Panc1 (cell line): ENCODE data around the gene ST3GAL6. TPM values are rescaled to one million over a fixed set of nuclear protein-coding genes. Genes with fewer than 3 reads are reported as not detected.
A peak's percentile ranks its signal among the peaks of the same experiment; 100 is the strongest.

Experiments used
- ATAC-seq: fragments of 200-7000 bp; cut with Tn5 transposase; 2 replicates; pipeline ENCODE4 v1.9.1; 2020; ENCODE audit warnings: mild to moderate bottlenecking, moderate library complexity
- BruUV-seq: library from RNA; stranded (reverse); fragments of 400-500 nt; replicated peaks from 2 replicates; lab custom pipeline; 2021; lab: Mats Ljungman, UMichigan
- CTCF ChIA-PET: fragments of 300-600 bp; sonication (Branson Sonifier 250); formaldehyde crosslinking; loops from one replicate; lab custom pipeline; 2022; ENCODE audit warnings: antibody characterized with exemption; lab: Charles Lee
- POLR2A ChIA-PET: fragments of 300-600 bp; sonication (Branson Sonifier 250); formaldehyde crosslinking; loops from one replicate; lab custom pipeline; 2022; ENCODE audit warnings: antibody characterized with exemption; lab: Charles Lee
- DNase-seq: peaks from one replicate; pipeline ENCODE4 v3.0.0-alpha.2; 2010; ENCODE audit warnings: low read depth, low spot score
- H3K27ac ChIP-seq: 2 replicates; pipeline ENCODE4 v1.5.1; 2011; ENCODE audit warnings: mild to moderate bottlenecking, low read length, inconsistent platforms
- H3K27me3 ChIP-seq: fragments of 200-500 bp; sonication (Bioruptor generic); 2 replicates; pipeline ENCODE4 v1.6.0; 2014; ENCODE audit warnings: low read length, inconsistent platforms; ENCODE audit not compliant: control insufficient read depth, insufficient read depth
- H3K36me3 ChIP-seq: fragments of 200-500 bp; sonication (Bioruptor generic); 2 replicates; pipeline ENCODE4 v1.5.1; 2014; ENCODE audit warnings: inconsistent platforms, mild to moderate bottlenecking, low read length, moderate library complexity; ENCODE audit not compliant: control insufficient read depth, insufficient read depth
- H3K4me1 ChIP-seq: 2 replicates; pipeline ENCODE4 v1.5.1; 2011; ENCODE audit warnings: inconsistent platforms, mild to moderate bottlenecking, low read length, moderate library complexity; ENCODE audit not compliant: control insufficient read depth, insufficient read depth
- H3K4me3 ChIP-seq, 2 experiments: 2 replicates each; pipeline ENCODE4 v1.5.1; 2011 to 2012; ENCODE audit warnings: low read depth in 2 of 2, low read length in 2 of 2, mild to moderate bottlenecking in 2 of 2, inconsistent platforms in 1 of 2, moderate library complexity in 1 of 2
- H3K9me3 ChIP-seq: fragments of 200-500 bp; sonication (Bioruptor generic); 2 replicates; pipeline ENCODE4 v1.5.1; 2014; ENCODE audit warnings: low read depth, mild to moderate bottlenecking, inconsistent platforms, low read length, moderate library complexity; ENCODE audit not compliant: control insufficient read depth, insufficient read depth
- POLR2AphosphoS5 ChIP-seq: IDR thresholded peaks from 2 replicates; pipeline ENCODE4 v1.6.1; 2012; ENCODE audit warnings: mild to moderate bottlenecking, low read depth, low read length, moderate library complexity
- SIN3A ChIP-seq: IDR thresholded peaks from 2 replicates; pipeline ENCODE4 v1.6.1; 2012; ENCODE audit warnings: low read depth, mild to moderate bottlenecking, low read length, moderate library complexity, borderline replicate concordance; ENCODE audit not compliant: insufficient read depth
- TCF7L2 ChIP-seq: IDR thresholded peaks from 2 replicates; pipeline ENCODE4 v1.6.1; 2011; ENCODE audit warnings: mild to moderate bottlenecking, low read depth, low read length, inconsistent platforms
- in situ Hi-C: cut with HindIII; loops from 2 replicates; pipeline ENCODE4 v1.10.0; 2016; ENCODE audit warnings: low sequenced_read_pairs, low pct_unique_long_range_greater_than_20kb
- intact Hi-C: fragments of 100-400 bp; cut with micrococcal nuclease; formaldehyde crosslinking; loops from one replicate; pipeline ENCODE4 v1.10.0; 2022; ENCODE audit not compliant: unreplicated experiment
- total RNA-seq: library from RNA; stranded (reverse); gene quantifications from one replicate; pipeline ENCODE4 v1.2.1, GENCODE V29; 2021; ENCODE audit not compliant: unreplicated experiment
- TF ChIP-seq, protein P1 (sequence below), 2 experiments: IDR thresholded peaks; 2 replicates each; pipeline ENCODE4 v1.6.1; 2011 to 2012; ENCODE audit warnings: low read depth in 2 of 2, control low read depth in 1 of 2, low read length in 1 of 2, mild to moderate bottlenecking in 1 of 2, moderate library complexity in 1 of 2; ENCODE audit not compliant: insufficient read depth in 1 of 2
- TF ChIP-seq, protein P2 (sequence below): fragments of 450-650 bp; IDR thresholded peaks from 2 replicates; pipeline ENCODE4 v1.5.1; 2017; ENCODE audit warnings: mild to moderate bottlenecking

Gene ST3GAL6
- total RNA-seq, 1 experiment from 2014 or later = 0.15 TPM

DNA sequence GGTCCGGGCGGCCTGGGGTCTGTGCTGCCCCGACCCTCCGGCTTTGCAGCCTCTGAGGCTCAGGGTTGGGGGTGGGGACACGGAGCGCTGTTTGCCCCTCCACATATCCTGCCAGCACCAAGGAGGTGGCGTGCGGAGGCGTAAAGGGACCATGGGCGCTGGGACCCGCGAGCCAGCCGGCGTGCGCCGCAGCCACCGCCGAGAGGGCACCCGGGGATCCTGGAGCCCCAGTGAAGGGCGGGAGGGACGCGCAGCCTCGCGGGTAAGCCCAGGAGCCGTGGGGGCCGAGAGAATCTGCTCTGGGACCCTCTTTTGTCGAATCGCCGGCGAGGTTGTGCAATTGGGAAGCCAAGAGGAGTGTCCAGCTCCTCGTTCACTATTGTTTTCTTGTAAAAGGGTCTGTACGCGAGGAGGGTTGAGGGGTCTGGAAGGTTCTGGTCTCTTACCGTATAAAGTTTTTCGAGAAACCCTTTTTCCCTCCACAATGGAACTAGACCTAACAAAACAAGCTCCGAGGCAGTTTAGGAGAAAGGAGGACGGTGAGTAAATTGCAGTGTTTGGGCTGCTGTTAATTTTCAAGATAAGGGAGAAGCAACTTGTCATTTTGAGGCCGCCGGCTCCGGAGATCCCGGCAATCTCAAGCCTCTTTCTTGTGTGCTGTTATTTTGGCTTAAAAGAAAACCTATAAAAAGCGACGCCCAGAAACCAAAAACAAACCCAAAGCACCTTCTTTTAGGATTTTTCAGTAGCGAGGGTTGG lies 29.9 kb upstream of the ST3GAL6 start:
- intact Hi-C loops (no loop called here), in situ Hi-C loops (no loop called here)
- Histone ChIP-seq H3K4me1 (no peaks in the 10 kb centered on the region; the same call in 1 of the 2 replicates), H3K36me3 (no peaks in the 10 kb centered on the region; the same call in 1 of the 2 replicates), H3K27ac (no peak overlapping the region), H3K4me3 (peak overlapping the region; percentile 54 to 64), H3K27me3 (peaks cover 43% of the 10 kb centered on the region), H3K9me3 (no peaks in the 10 kb centered on the region)
- CTCF ChIA-PET = no interaction called here
- TF ChIP-seq, protein P1, sequence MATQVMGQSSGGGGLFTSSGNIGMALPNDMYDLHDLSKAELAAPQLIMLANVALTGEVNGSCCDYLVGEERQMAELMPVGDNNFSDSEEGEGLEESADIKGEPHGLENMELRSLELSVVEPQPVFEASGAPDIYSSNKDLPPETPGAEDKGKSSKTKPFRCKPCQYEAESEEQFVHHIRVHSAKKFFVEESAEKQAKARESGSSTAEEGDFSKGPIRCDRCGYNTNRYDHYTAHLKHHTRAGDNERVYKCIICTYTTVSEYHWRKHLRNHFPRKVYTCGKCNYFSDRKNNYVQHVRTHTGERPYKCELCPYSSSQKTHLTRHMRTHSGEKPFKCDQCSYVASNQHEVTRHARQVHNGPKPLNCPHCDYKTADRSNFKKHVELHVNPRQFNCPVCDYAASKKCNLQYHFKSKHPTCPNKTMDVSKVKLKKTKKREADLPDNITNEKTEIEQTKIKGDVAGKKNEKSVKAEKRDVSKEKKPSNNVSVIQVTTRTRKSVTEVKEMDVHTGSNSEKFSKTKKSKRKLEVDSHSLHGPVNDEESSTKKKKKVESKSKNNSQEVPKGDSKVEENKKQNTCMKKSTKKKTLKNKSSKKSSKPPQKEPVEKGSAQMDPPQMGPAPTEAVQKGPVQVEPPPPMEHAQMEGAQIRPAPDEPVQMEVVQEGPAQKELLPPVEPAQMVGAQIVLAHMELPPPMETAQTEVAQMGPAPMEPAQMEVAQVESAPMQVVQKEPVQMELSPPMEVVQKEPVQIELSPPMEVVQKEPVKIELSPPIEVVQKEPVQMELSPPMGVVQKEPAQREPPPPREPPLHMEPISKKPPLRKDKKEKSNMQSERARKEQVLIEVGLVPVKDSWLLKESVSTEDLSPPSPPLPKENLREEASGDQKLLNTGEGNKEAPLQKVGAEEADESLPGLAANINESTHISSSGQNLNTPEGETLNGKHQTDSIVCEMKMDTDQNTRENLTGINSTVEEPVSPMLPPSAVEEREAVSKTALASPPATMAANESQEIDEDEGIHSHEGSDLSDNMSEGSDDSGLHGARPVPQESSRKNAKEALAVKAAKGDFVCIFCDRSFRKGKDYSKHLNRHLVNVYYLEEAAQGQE (IDR thresholded peaks at IDR 0.05; ENCODE audit: insufficient read depth in 1 of 2, low read depth in 2 of 2, low read length in 1 of 2) = no peak
- no peak for TF ChIP-seq TCF7L2
- TF ChIP-seq, protein P2, sequence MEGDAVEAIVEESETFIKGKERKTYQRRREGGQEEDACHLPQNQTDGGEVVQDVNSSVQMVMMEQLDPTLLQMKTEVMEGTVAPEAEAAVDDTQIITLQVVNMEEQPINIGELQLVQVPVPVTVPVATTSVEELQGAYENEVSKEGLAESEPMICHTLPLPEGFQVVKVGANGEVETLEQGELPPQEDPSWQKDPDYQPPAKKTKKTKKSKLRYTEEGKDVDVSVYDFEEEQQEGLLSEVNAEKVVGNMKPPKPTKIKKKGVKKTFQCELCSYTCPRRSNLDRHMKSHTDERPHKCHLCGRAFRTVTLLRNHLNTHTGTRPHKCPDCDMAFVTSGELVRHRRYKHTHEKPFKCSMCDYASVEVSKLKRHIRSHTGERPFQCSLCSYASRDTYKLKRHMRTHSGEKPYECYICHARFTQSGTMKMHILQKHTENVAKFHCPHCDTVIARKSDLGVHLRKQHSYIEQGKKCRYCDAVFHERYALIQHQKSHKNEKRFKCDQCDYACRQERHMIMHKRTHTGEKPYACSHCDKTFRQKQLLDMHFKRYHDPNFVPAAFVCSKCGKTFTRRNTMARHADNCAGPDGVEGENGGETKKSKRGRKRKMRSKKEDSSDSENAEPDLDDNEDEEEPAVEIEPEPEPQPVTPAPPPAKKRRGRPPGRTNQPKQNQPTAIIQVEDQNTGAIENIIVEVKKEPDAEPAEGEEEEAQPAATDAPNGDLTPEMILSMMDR = no peak
- no peak for TF ChIP-seq POLR2AphosphoS5
- TF ChIP-seq SIN3A = no peak
- DNase-seq (no peak), ATAC-seq (peak; percentile 52)
- BruUV-seq = no TSS peak
- POLR2A ChIA-PET = no interaction called here

DNA sequence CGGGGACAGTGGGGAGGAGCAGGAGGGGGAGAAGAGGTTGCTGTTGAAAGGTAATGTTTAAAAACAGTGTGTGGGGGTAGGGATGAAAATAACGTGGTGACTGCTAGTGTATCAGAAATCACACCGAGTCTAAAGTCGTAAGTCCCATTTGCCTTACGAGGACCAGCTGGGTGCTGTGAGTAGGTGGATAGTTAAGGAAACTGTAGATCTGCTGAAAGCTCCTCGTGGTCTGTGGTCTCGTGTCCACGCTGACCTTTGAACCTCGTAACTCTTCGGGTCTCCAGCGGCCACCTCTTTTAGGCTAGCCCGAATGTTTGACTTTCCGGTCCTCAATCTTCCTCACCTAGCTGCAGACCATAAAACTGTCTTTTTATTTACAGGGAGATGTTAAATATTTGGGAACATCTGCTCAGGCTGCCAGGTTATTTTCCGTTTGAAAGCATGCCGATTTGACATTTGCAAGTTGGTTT lies 29.3 kb upstream of the ST3GAL6 start:
- BruUV-seq = no TSS peak
- ATAC-seq (no peak), DNase-seq (no peak)
- H3K4me3 ChIP-seq = peak overlapping the region; percentile 54 to 64; a peak in 3 of 4 replicates
- H3K27me3 ChIP-seq = peaks cover 43% of the 10 kb centered on the region
- intact Hi-C loops (no loop called here), in situ Hi-C loops (no loop called here)
- TF ChIP-seq, protein P1 (IDR thresholded peaks at IDR 0.05; ENCODE audit: insufficient read depth in 1 of 2, low read depth in 2 of 2, low read length in 1 of 2) = no peak
- TF ChIP-seq, protein P2 = no peak
- no peak for TF ChIP-seq POLR2AphosphoS5
- no peak for TF ChIP-seq SIN3A
- no peak for TF ChIP-seq TCF7L2
- H3K27ac ChIP-seq = no peak overlapping the region
- ChIA-PET POLR2A (no interaction called here), CTCF (no interaction called here)
- no peaks in the 10 kb centered on the region; the same call in 1 of the 2 replicates for H3K4me1 ChIP-seq
- H3K9me3 ChIP-seq = no peaks in the 10 kb centered on the region
- H3K36me3 ChIP-seq = no peaks in the 10 kb centered on the region; the same call in 1 of the 2 replicates
